ENCODE data around the gene RSF1.

DNA sequence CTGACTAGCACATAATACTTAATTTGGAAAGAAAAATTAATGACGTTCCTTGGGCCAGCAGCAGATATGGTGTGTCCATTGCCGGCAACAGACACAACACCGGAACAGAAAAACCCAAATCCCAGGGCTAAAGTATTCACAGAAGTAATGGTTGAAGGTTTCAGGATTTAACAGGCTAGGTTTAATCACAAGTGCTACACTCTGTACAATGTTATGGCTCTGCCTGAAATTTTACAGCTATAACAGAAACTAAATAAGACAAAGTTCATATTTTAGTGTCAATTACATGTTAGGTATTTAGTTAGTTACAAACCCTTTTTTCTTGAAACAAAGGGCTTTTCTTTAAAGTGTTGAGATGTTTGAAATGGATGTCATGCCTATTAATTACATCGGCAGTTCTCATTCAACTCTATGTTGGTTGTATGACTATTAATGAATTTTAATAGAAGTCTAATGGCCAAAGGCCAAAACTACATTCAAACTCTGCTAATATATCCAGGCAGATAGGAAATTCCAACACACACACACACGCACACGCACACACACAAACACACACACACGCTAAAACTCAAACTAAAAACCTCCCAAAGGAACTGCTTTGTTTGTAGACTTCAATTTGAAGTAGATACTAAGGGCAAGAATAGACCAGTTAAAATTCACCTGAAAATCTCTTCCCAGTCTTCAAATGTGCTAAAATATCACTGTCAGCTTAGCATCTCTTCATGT, 155.1 kb downstream of the RSF1 start:
- TF ChIP-seq, protein P1, sequence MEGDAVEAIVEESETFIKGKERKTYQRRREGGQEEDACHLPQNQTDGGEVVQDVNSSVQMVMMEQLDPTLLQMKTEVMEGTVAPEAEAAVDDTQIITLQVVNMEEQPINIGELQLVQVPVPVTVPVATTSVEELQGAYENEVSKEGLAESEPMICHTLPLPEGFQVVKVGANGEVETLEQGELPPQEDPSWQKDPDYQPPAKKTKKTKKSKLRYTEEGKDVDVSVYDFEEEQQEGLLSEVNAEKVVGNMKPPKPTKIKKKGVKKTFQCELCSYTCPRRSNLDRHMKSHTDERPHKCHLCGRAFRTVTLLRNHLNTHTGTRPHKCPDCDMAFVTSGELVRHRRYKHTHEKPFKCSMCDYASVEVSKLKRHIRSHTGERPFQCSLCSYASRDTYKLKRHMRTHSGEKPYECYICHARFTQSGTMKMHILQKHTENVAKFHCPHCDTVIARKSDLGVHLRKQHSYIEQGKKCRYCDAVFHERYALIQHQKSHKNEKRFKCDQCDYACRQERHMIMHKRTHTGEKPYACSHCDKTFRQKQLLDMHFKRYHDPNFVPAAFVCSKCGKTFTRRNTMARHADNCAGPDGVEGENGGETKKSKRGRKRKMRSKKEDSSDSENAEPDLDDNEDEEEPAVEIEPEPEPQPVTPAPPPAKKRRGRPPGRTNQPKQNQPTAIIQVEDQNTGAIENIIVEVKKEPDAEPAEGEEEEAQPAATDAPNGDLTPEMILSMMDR (IDR thresholded peaks at IDR 0.05), result no peak
- TF ChIP-seq EZH2 (IDR thresholded peaks at IDR 0.05; ENCODE audit: borderline replicate concordance, insufficient read depth, low read depth, low read length, poor library complexity, severe bottlenecking), result no peak

All from B cell (primary cell).